ENCODE measurements around the gene SH3BP5L. TPM values are rescaled to one million over a fixed set of nuclear protein-coding genes. Genes with fewer than 3 reads are reported as not detected.

The SH3BP5L gene
- total and polyA plus RNA-seq, 2 of the 13 experiments (the other 11 are each of a cell fraction or from before 2014, with no cell fraction given) = 10.3 to 14.9 TPM

- Histone ChIP-seq H3K9ac (ENCODE audit: insufficient read depth, low read depth, low read length) (no peak overlapping the region), H3K36me3 (replicated peaks in 1 of 2; ENCODE audit: control insufficient read depth in 1 of 2, insufficient read depth in 2 of 2, low read length in 2 of 2) (peaks cover 19 to 48% of the 10 kb centered on the region in 2 experiments), H3K27ac (ENCODE audit: extremely low read length, insufficient read depth, low read length) (no peak overlapping the region), H3K4me3 (replicated peaks in 1 of 3; ENCODE audit: insufficient read depth in 1 of 3, low read depth in 2 of 3, low read length in 3 of 3) (no peak overlapping the region), H3K9me3 (ENCODE audit: low read length) (no peaks in the 10 kb centered on the region), H3K4me2 (ENCODE audit: low read depth, low read length) (no peak overlapping the region), H3K4me1 (ENCODE audit: insufficient read depth, low read length) (peaks cover 29% of the 10 kb centered on the region), H2AFZ (ENCODE audit: low read length) (no peak overlapping the region), H3K79me2 (ENCODE audit: insufficient read depth, low read length) (peaks cover 24% of the 10 kb centered on the region), H3K27me3 (ENCODE audit: control insufficient read depth in 1 of 2, insufficient read depth in 2 of 2, low read length in 2 of 2) (no peaks in the 10 kb centered on the region), H4K20me1 (ENCODE audit: insufficient read depth, low read length) (0 out of 2 replicates have a peak, but pooled peaks cover 2% of the 10 kb centered on the region)
- CTCF ChIA-PET (ENCODE audit: low intra/inter-chr PET ratio, low total read pairs) = no interaction called here
- 94% methylated on average over 8 of the region's 8 CpGs for WGBS (ENCODE audit: low lambda C conversion rate)
- TF ChIP-seq SMAD9 (CRISPR knock-in tag; IDR thresholded peaks at IDR 0.05) (no peak), ELF4 (CRISPR knock-in tag; IDR thresholded peaks at IDR 0.05; ENCODE audit: borderline replicate concordance) (no peak), ZNF24 (IDR thresholded peaks at IDR 0.05) (no peak), HMGXB4 (CRISPR knock-in tag; IDR thresholded peaks at IDR 0.05; ENCODE audit: borderline replicate concordance in 1 of 2, low read depth in 1 of 2) (no peak), PPARG (CRISPR knock-in tag; conservative IDR thresholded peaks at IDR 0.05) (no peak), GMEB2 (CRISPR knock-in tag; IDR thresholded peaks at IDR 0.05; ENCODE audit: low read depth) (no peak), KDM5B (CRISPR knock-in tag; IDR thresholded peaks at IDR 0.05; ENCODE audit: borderline replicate concordance) (no peak), ZNF383 (CRISPR knock-in tag; IDR thresholded peaks at IDR 0.05; ENCODE audit: borderline replicate concordance) (no peak), ZNF44 (CRISPR knock-in tag; IDR thresholded peaks at IDR 0.05) (no peak), GATAD1 (CRISPR knock-in tag; IDR thresholded peaks at IDR 0.05) (no peak)
- in situ Hi-C loops (cut with HindIII; ENCODE audit: extremely low pct_ligation_motif_present, low pct_unique_long_range_greater_than_20kb) = no loop called here
- BruUV-seq (replicated peaks) = no TSS peak
- FAIRE-seq = no peak
- DNase-seq (ENCODE audit: low spot score) = no peak
- intact Hi-C loops (cut with micrococcal nuclease; ENCODE audit: unreplicated experiment) = no loop called here
- POLR2A ChIA-PET = no interaction called here
- ATAC-seq = no peak
These were observed 18.8 kb upstream of the SH3BP5L start for GRCh38 chr1:248844526-248844925.
